Measurements from ENCODE around the gene XIAP. TPM values are rescaled to one million over a fixed set of nuclear protein-coding genes. Genes with fewer than 3 reads are reported as not detected.

Gene XIAP
- total and polyA plus RNA-seq, 9 of the 15 experiments (the other 6 are each of a cell fraction or from before 2014, with no cell fraction given) = 5.7 to 40.5 (median 19.8) TPM

DNA sequence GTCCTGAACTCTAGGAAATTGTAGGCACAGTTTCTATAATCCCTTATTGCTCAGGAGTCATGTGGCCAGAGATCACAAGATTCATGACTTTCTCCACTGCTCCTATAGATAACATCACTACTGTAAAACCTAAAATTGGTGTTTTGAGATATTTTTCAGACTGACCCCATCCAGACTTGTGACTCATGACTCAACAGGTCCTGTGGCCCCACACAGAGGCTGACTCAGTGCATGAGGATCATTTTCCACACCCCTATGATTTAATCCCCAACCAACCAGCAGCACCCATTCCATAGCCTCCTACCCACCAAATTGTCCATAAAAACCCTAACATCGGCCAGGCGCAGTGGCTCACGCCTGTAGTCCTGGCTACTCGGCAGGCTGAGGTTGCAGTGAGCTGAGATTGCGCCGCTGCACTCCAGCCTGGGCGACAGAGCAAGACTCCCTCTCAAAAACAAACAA, 13.2 kb upstream of the XIAP start (continued):
- TF ChIP-seq NCOA4 (IDR thresholded peaks at IDR 0.05; ENCODE audit: partially characterized antibody) = no peak
- no peak for TF ChIP-seq KDM2B (CRISPR knock-in tag; IDR thresholded peaks at IDR 0.05)
- TF ChIP-seq, protein P1, sequence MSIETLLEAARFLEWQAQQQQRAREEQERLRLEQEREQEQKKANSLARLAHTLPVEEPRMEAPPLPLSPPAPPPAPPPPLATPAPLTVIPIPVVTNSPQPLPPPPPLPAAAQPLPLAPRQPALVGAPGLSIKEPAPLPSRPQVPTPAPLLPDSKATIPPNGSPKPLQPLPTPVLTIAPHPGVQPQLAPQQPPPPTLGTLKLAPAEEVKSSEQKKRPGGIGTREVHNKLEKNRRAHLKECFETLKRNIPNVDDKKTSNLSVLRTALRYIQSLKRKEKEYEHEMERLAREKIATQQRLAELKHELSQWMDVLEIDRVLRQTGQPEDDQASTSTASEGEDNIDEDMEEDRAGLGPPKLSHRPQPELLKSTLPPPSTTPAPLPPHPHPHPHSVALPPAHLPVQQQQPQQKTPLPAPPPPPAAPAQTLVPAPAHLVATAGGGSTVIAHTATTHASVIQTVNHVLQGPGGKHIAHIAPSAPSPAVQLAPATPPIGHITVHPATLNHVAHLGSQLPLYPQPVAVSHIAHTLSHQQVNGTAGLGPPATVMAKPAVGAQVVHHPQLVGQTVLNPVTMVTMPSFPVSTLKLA (conservative IDR thresholded peaks at IDR 0.05) = 0 out of 4 replicates have a peak, but pooled peaks of 1 of the 2 experiments have one; percentile 25
- TF ChIP-seq, protein P2, sequence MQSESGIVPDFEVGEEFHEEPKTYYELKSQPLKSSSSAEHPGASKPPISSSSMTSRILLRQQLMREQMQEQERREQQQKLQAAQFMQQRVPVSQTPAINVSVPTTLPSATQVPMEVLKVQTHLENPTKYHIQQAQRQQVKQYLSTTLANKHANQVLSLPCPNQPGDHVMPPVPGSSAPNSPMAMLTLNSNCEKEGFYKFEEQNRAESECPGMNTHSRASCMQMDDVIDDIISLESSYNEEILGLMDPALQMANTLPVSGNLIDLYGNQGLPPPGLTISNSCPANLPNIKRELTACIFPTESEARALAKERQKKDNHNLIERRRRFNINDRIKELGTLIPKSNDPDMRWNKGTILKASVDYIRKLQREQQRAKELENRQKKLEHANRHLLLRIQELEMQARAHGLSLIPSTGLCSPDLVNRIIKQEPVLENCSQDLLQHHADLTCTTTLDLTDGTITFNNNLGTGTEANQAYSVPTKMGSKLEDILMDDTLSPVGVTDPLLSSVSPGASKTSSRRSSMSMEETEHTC (IDR thresholded peaks at IDR 0.05) = peak; percentile 88
- TF ChIP-seq C11orf30 (IDR thresholded peaks at IDR 0.05; ENCODE audit: low read depth) = peak; percentile 61; the same call in 1 of the 2 replicates
- TF ChIP-seq MCM3 (IDR thresholded peaks at IDR 0.05) = no peak
- TF ChIP-seq, protein P3, sequence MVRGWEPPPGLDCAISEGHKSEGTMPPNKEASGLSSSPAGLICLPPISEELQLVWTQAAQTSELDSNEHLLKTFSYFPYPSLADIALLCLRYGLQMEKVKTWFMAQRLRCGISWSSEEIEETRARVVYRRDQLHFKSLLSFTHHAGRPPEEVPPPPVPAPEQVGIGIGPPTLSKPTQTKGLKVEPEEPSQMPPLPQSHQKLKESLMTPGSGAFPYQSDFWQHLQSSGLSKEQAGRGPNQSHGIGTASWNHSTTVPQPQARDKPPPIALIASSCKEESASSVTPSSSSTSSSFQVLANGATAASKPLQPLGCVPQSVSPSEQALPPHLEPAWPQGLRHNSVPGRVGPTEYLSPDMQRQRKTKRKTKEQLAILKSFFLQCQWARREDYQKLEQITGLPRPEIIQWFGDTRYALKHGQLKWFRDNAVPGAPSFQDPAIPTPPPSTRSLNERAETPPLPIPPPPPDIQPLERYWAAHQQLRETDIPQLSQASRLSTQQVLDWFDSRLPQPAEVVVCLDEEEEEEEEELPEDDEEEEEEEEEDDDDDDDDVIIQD (CRISPR knock-in tag; IDR thresholded peaks at IDR 0.05) = no peak
- no peak for TF ChIP-seq FOXM1 (IDR thresholded peaks at IDR 0.05; ENCODE audit: low read depth)
- no peak for TF ChIP-seq FOXM1 (CRISPR knock-in tag; IDR thresholded peaks at IDR 0.05; ENCODE audit: low read depth)
- no peak for TF ChIP-seq HDGF (IDR thresholded peaks at IDR 0.05)
- no peak for TF ChIP-seq ATF1 (CRISPR knock-in tag; IDR thresholded peaks at IDR 0.05)
- 0 out of 2 replicates have a peak, but pooled peaks have one; percentile 18 for TF ChIP-seq ATF1 (tag; IDR thresholded peaks at IDR 0.05)
- no peak for TF ChIP-seq HOXB6 (CRISPR knock-in tag; IDR thresholded peaks at IDR 0.05; ENCODE audit: borderline replicate concordance)
- TF ChIP-seq ATF7 (IDR thresholded peaks at IDR 0.05) = peak; percentile 87
- TF ChIP-seq, protein P4, sequence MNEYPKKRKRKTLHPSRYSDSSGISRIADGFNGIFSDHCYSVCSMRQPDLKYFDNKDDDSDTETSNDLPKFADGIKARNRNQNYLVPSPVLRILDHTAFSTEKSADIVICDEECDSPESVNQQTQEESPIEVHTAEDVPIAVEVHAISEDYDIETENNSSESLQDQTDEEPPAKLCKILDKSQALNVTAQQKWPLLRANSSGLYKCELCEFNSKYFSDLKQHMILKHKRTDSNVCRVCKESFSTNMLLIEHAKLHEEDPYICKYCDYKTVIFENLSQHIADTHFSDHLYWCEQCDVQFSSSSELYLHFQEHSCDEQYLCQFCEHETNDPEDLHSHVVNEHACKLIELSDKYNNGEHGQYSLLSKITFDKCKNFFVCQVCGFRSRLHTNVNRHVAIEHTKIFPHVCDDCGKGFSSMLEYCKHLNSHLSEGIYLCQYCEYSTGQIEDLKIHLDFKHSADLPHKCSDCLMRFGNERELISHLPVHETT (CRISPR knock-in tag; conservative IDR thresholded peaks at IDR 0.05 in 1 of 2, IDR thresholded peaks at IDR 0.05 in 1 of 2) = no peak
- TF ChIP-seq ZNF175 (CRISPR knock-in tag; IDR thresholded peaks at IDR 0.05; ENCODE audit: low read depth) = no peak
- TF ChIP-seq KDM1A (IDR thresholded peaks at IDR 0.05) = peak; percentile 94 to 96
- TF ChIP-seq, protein P5, sequence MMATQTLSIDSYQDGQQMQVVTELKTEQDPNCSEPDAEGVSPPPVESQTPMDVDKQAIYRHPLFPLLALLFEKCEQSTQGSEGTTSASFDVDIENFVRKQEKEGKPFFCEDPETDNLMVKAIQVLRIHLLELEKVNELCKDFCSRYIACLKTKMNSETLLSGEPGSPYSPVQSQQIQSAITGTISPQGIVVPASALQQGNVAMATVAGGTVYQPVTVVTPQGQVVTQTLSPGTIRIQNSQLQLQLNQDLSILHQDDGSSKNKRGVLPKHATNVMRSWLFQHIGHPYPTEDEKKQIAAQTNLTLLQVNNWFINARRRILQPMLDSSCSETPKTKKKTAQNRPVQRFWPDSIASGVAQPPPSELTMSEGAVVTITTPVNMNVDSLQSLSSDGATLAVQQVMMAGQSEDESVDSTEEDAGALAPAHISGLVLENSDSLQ (IDR thresholded peaks at IDR 0.05) = peak; percentile 16; the same call in 1 of the 2 replicates
